ENCODE measurements around the gene CFB. TPM values are rescaled to one million over a fixed set of nuclear protein-coding genes. Genes with fewer than 3 reads are reported as not detected.

Gene CFB
- total and polyA plus RNA-seq, 9 donors, result 1.0 to 4.8 (median 1.9) TPM

DNA sequence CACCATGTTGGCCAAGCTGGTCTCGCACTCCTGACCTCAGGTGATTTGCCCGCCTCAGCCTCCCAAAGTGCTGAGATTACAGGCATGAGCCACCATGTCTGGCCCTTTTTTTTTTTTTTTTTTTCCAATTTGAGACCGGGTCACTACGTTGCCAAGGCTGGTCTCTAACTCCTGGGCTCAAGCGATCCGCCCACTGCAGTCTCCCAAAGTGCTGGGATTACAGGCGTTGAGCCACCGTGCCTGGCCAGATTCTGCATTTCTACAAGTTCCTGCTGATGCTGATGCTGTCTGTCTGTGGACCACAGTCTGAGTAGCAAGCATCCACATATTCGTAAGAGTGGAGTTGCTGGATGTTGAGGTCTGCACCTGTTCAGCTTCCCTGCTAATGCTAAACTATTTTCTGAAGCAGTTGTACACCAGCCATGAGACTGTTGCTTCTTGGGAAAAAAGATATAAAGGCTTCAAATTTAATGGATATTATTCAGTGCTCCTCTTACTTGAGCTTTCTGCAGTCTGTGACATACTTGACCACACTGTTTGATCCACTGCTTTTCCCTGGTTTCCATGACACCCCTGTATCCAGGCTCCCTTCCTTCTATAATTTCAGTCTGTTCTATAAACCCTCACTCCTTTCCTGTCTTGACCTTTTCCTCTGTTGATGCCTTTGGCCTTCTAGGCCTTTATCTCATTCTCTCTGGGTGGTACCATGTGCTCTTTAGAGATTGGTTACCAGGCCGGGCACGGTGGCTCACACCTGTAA is 33.9 kb upstream of the CFB start:
- no peak for DNase-seq

GRCh38 chr6:31915351-31915750 is 30.5 kb upstream of the CFB start:
- no peak for DNase-seq
- H3K27ac ChIP-seq (ENCODE audit: low read length), result no peak overlapping the region
- H3K27me3 ChIP-seq (ENCODE audit: control insufficient read depth, insufficient read depth, low read length), result no peaks in the 10 kb centered on the region
- H3K9me3 ChIP-seq (replicated peaks; ENCODE audit: control insufficient read depth, low read depth, low read length), result no peaks in the 10 kb centered on the region
- H3K36me3 ChIP-seq (ENCODE audit: control insufficient read depth, insufficient read depth, low read length), result no peaks in the 10 kb centered on the region
- no peaks in the 10 kb centered on the region for H3K4me1 ChIP-seq (ENCODE audit: control insufficient read depth, insufficient read depth, low read length)
- no peak overlapping the region for H3K4me3 ChIP-seq (ENCODE audit: low read length)

More for the DNA sequence above, 33.9 kb upstream of the CFB start:
- H3K36me3 ChIP-seq (ENCODE audit: control insufficient read depth, insufficient read depth, low read length), result no peaks in the 10 kb centered on the region
- H3K27ac ChIP-seq (ENCODE audit: low read length), result no peak overlapping the region
- no peaks in the 10 kb centered on the region for H3K4me1 ChIP-seq (ENCODE audit: control insufficient read depth, insufficient read depth, low read length)
- WGBS (ENCODE audit: insufficient coverage), result 67% methylated on average over 9 of the region's 11 CpGs
- peaks cover 3% of the 10 kb centered on the region for H3K27me3 ChIP-seq (ENCODE audit: control insufficient read depth, insufficient read depth, low read length)
- H3K4me3 ChIP-seq (ENCODE audit: low read length), result no peak overlapping the region
- no peaks in the 10 kb centered on the region for H3K9me3 ChIP-seq (replicated peaks; ENCODE audit: control insufficient read depth, low read depth, low read length)

DNA sequence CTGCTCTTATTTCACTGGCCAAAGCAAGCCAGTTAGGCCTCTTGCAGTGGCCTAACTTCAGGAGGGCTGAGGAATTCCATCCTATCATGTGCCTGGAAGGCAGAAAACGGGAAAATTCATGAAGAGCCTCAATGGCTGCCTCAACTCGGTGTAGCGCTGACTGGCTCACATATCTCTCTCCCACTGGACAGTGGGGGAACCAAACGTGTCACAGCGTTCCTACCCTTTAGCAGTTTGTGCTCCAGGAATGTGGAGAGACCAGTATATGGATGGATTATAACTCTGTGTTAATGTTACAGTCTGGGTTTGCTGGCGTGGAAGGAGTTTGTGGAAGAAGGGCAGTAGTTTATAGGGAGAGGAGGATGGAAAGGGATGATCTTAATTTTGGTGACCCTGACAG is 30.1 kb upstream of the CFB start:
- H3K27me3 ChIP-seq (ENCODE audit: control insufficient read depth, insufficient read depth, low read length), result no peaks in the 10 kb centered on the region
- no peak overlapping the region for H3K27ac ChIP-seq (ENCODE audit: low read length)
- no peak for DNase-seq
- 88% methylated on average over 2 of the region's 6 CpGs for WGBS (ENCODE audit: insufficient coverage)
- no peaks in the 10 kb centered on the region for H3K36me3 ChIP-seq (ENCODE audit: control insufficient read depth, insufficient read depth, low read length)
- no peak overlapping the region for H3K4me3 ChIP-seq (ENCODE audit: low read length)
- H3K9me3 ChIP-seq (replicated peaks; ENCODE audit: control insufficient read depth, low read depth, low read length), result no peaks in the 10 kb centered on the region
- no peaks in the 10 kb centered on the region for H3K4me1 ChIP-seq (ENCODE audit: control insufficient read depth, insufficient read depth, low read length)

DNA sequence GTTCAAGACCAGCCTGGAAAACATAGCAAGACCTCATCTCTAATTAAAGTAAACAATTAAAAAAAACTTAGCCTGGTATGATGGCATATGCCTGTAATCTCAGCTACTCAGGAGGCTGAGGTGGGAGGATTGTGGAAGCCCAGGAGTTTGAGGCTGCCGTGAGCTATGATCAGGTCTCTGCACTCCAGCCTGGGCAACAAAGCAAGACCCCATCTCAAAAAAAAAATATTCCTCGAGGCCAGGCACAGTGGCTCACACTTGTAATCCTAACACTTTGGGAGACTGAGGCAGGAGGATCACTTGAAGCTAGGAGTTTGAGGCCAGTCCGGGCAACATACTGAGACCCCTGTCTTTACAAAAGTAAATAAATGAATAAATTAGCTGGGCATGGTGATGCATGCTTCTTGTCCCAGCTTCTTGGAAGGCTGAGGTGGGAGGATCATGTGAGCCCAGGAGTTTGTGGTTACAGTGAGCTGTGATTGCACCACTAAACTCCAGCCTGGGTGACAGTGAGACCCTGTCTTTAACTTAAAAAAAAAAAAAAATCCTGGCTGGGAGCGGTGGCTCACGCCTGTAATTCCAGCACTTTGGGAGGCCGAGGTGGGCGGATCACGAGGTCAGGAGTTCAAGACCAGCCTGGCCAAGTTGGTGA is 27.7 kb upstream of the CFB start:
- no peak overlapping the region for H3K27ac ChIP-seq (ENCODE audit: low read length)
- H3K36me3 ChIP-seq (ENCODE audit: control insufficient read depth, insufficient read depth, low read length), result no peaks in the 10 kb centered on the region
- H3K4me3 ChIP-seq (ENCODE audit: low read length), result no peak overlapping the region
- DNase-seq, result no peak
- H3K4me1 ChIP-seq (ENCODE audit: control insufficient read depth, insufficient read depth, low read length), result no peaks in the 10 kb centered on the region
- H3K9me3 ChIP-seq (replicated peaks; ENCODE audit: control insufficient read depth, low read depth, low read length), result no peaks in the 10 kb centered on the region
- no CpG with 5 or more reads among the region's 8 CpGs for WGBS (ENCODE audit: insufficient coverage)
- H3K27me3 ChIP-seq (ENCODE audit: control insufficient read depth, insufficient read depth, low read length), result no peaks in the 10 kb centered on the region

DNA sequence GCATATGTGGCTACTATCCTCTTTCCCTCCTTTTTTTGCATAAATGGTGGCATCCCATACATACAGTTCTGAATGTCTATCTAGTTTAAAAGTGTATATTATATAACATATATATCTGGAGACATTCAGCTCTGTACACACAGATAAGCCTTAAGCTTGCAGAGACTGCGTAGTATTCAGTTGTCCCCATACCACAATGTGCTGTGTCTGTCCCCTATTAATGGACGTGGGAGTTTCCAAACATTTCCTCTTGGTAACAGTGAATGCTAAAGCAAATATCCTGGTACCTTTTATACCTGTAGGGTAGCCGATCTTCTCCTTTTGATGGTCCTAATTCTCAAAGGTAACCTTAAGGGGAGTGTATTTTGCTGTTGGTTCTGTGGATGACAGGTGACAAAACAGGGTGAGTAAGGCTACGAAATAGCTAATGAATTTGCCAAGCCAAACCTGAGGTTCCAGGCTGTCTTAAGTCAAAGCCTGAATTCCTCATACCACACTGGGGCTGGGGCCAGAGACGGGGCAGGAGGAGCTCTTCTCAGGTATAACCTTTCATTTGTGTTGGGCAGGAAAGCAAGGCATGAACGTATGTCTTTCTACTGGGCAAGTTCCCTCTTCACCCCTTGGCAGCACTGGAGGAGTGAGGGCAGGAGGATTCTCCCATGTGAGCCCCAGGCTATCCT is 26.1 kb upstream of the CFB start:
- DNase-seq, result no peak
- H3K9me3 ChIP-seq (replicated peaks; ENCODE audit: control insufficient read depth, low read depth, low read length), result no peaks in the 10 kb centered on the region
- no peaks in the 10 kb centered on the region for H3K36me3 ChIP-seq (ENCODE audit: control insufficient read depth, insufficient read depth, low read length)
- no peak overlapping the region for H3K27ac ChIP-seq (ENCODE audit: low read length)
- no peak overlapping the region for H3K4me3 ChIP-seq (ENCODE audit: low read length)
- H3K4me1 ChIP-seq (ENCODE audit: control insufficient read depth, insufficient read depth, low read length), result no peaks in the 10 kb centered on the region
- no CpG with 5 or more reads among the region's 6 CpGs for WGBS (ENCODE audit: insufficient coverage)
- H3K27me3 ChIP-seq (ENCODE audit: control insufficient read depth, insufficient read depth, low read length), result no peaks in the 10 kb centered on the region

DNA sequence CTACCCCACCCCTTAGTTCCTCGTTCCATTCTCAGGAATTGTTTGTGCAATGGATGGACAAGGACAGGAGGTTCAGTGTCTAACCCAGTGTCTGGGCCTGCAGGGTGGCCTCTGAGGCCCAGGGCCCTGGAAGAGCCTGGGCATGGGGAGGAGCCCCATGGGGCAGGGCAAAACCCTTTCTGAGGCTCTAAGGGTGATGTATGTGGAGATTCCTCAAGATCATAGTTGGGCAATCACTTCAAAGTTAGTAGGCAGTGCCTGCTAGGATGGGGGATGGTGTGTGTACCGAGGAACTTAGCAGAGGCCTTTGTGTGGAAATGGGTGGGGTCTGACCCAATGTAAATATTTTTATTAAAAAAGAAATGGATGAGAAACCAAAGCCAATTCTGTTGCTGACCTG is 25.1 kb upstream of the CFB start:
- no peaks in the 10 kb centered on the region for H3K27me3 ChIP-seq (ENCODE audit: control insufficient read depth, insufficient read depth, low read length)
- H3K36me3 ChIP-seq (ENCODE audit: control insufficient read depth, insufficient read depth, low read length), result no peaks in the 10 kb centered on the region
- no peaks in the 10 kb centered on the region for H3K4me1 ChIP-seq (ENCODE audit: control insufficient read depth, insufficient read depth, low read length)
- WGBS (ENCODE audit: insufficient coverage), result 75% methylated on average over 1 of the region's 2 CpGs
- no peak overlapping the region for H3K4me3 ChIP-seq (ENCODE audit: low read length)
- DNase-seq, result no peak
- no peaks in the 10 kb centered on the region for H3K9me3 ChIP-seq (replicated peaks; ENCODE audit: control insufficient read depth, low read depth, low read length)
- H3K27ac ChIP-seq (ENCODE audit: low read length), result no peak overlapping the region

DNA sequence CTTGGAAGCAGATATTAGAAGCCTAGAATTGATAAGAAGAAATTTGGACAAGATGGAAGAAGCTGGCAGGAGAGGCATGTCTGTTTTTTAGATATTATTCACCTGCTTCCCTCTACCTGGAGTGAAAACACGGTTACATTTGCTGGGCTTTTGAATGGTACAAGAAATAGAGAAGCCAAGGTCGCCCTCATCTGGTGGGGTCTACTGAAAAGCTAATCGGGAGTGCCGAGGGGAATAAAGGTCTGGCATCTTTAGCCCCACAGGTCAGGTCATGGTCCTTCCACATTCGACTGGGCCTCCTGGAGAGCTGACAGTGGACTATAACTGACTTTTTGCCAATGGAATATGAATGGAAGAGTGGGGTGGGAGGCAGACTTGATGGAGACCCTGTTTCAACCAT is 23.0 kb upstream of the CFB start:
- Histone ChIP-seq H3K9me3 (replicated peaks; ENCODE audit: control insufficient read depth, low read depth, low read length) (no peaks in the 10 kb centered on the region), H3K36me3 (ENCODE audit: control insufficient read depth, insufficient read depth, low read length) (no peaks in the 10 kb centered on the region), H3K27ac (ENCODE audit: low read length) (no peak overlapping the region), H3K4me1 (ENCODE audit: control insufficient read depth, insufficient read depth, low read length) (no peaks in the 10 kb centered on the region), H3K27me3 (ENCODE audit: control insufficient read depth, insufficient read depth, low read length) (peaks cover 5% of the 10 kb centered on the region), H3K4me3 (ENCODE audit: low read length) (no peak overlapping the region)
- no peak for DNase-seq
- whole genome bisulfite sequencing (ENCODE audit: insufficient coverage), result 20% methylated on average over 5 of the region's 5 CpGs

DNA sequence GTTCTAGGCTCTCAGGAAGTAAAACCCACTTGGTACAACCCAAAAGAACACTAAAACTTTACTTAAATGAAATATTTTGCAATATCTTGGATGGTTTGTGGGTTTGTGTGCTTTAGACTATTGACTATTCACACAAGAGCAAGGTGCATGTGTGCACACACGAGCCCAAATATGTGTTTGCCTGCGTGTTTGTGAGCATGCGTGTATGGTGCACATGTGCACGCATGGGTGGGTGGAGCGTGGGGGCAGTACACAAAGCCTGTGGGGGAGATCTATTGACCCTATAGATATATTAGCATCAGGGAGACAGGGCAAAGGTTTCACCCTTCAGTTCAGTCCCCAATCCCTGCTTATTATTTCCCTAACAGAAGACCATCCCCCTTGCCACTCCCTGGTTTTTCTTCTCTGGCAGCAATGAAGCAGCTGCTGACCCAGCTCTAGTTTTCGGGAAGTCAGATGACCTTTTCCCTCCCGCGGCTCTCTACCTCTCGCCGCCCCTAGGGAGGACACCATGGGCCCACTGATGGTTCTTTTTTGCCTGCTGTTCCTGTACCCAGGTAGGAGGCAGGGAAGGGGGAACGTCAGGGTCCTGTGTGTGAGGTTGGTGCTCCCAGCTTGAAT is 18.5 kb upstream of the CFB start, which contains the start of gene C2:
Gene C2, plus strand, starts transcription at position 476 of the 621 bp plus-strand sequence. Its CDS starts 36 bp downstream, at position 512.
- no peaks in the 10 kb centered on the region for H3K4me1 ChIP-seq (ENCODE audit: control insufficient read depth, insufficient read depth, low read length)
- DNase-seq, result peak; percentile 12
- H3K9me3 ChIP-seq (replicated peaks; ENCODE audit: control insufficient read depth, low read depth, low read length), result no peaks in the 10 kb centered on the region
- WGBS (ENCODE audit: insufficient coverage), result 60% methylated on average over 3 of the region's 11 CpGs
- peaks cover 6% of the 10 kb centered on the region for H3K27me3 ChIP-seq (ENCODE audit: control insufficient read depth, insufficient read depth, low read length)
- H3K36me3 ChIP-seq (ENCODE audit: control insufficient read depth, insufficient read depth, low read length), result no peaks in the 10 kb centered on the region
- no peak within 1 kb of the TSS for H3K4me3 ChIP-seq (ENCODE audit: low read length)
- no peak within 1 kb of the TSS for H3K27ac ChIP-seq (ENCODE audit: low read length)

DNA sequence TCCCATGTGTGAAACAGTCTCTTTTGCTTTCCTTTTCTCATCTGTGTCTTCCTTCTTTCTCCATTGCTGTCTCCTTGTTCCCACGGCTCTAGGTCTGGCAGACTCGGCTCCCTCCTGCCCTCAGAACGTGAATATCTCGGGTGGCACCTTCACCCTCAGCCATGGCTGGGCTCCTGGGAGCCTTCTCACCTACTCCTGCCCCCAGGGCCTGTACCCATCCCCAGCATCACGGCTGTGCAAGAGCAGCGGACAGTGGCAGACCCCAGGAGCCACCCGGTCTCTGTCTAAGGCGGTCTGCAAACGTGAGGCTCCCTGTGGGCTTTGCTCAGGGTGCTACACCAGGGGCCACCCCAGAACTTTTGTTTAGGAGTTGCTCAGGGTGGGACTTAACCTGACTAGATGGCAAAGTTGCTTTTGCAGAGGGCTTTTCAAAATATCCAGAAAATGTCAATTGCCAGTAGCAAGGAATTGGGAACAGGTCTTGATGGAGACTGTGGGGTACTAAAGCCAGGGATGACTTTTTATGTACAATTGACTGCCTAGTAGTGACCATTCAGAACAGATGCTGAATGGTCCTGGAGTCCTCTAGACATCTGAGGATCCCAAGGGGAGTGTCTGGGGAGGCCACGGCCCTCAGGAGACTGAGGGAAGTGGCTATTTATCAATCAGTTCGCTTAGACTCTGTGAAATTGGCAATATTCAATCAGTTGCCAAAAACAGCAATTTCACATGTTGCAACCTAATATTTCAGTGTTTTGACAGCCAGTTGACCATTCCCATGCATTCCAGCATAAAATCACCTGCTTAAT is 17.8 kb upstream of the CFB start:
- no peaks in the 10 kb centered on the region for H3K9me3 ChIP-seq (replicated peaks; ENCODE audit: control insufficient read depth, low read depth, low read length)
- no peaks in the 10 kb centered on the region for H3K4me1 ChIP-seq (ENCODE audit: control insufficient read depth, insufficient read depth, low read length)
- no peaks in the 10 kb centered on the region for H3K36me3 ChIP-seq (ENCODE audit: control insufficient read depth, insufficient read depth, low read length)
- WGBS (ENCODE audit: insufficient coverage), result 74% methylated on average over 6 of the region's 11 CpGs
- H3K4me3 ChIP-seq (ENCODE audit: low read length), result no peak overlapping the region
- H3K27ac ChIP-seq (ENCODE audit: low read length), result no peak overlapping the region
- peaks cover 6% of the 10 kb centered on the region for H3K27me3 ChIP-seq (ENCODE audit: control insufficient read depth, insufficient read depth, low read length)
- DNase-seq, result no peak

Data from muscle of leg (tissue), 11 donors.